H1 (cell line): ENCODE measurements around the gene ACAP3. TPM values are rescaled to one million over a fixed set of nuclear protein-coding genes. Genes with fewer than 3 reads are reported as not detected.

ENCODE experiments used
- HDAC2 ChIP-seq, 2 experiments: fragments of 300-600 bp in 1 of 2; sonication (generic) in 1 of 2; IDR thresholded peaks; 2 replicates each; pipeline ENCODE4 v1.6.1; 2011 to 2012; ENCODE audit warnings: low read depth in 2 of 2, low read length in 2 of 2, mild to moderate bottlenecking in 2 of 2, moderate library complexity in 2 of 2, borderline replicate concordance in 1 of 2, inconsistent platforms in 1 of 2
- SP2 ChIP-seq: IDR thresholded peaks from 2 replicates; pipeline ENCODE4 v1.6.1; 2012; ENCODE audit warnings: mild to moderate bottlenecking, low read length, inconsistent platforms
- polyA plus RNA-seq, 7 experiments: library from polyadenylated mRNA; depleted of rRNA in 3 of 7; stranded (reverse) in 5 of 7; unstranded in 2 of 7; fragments of >200 nt in 5 of 7; fragments of 200-250 nt in 2 of 7; gene quantifications; 1 replicate in 5 of 7; 2 replicates in 1 of 7; 4 replicates in 1 of 7; pipeline versions ENCODE4 v1.2.1 to v1.2.3, GENCODE V29; 2011 to 2013; ENCODE audit warnings: missing spikeins in 2 of 7, mixed read lengths in 2 of 7
- total RNA-seq: library from RNA; stranded (reverse); fragmentation: NEBNext Ultra II Directional; extraction: Animal tissue kit (Norgen Biotek cat#: 25700); gene quantifications from 2 replicates; pipeline ENCODE4 v1.2.1, GENCODE V29; 2021

Gene ACAP3
- total and polyA plus RNA-seq, 2 of the 8 experiments (the other 6 are each of a cell fraction or from before 2014, with no cell fraction given) = 14.8 to 28.3 TPM

DNA sequence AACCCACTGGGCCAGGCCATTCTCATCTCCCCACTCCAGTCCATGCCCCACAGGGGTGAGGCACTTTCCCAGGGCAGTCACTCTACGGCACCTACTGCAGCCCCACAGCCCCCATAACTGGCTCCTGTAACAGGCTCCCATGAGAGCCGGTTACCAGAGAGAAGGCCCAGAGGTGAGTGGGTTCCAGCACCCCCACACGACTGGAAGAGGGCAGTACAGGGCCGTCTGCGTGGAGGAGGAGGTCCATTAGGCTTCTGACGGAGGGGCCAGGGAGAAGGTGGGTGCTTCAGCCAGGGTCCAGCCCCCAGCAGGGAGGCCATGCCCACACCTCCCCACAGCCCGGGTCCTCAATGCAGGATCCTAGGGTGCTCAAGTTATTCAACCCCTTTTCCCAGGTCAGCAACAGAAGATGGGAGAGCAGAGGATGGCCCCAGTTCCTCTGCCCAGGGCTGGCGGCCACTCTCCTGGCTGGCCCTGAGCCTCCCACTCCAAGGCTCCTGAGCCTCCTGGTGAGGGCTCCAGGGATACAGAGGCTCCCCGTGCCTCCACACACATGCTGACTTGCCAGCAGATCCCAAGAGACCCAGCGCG is 1.6 kb downstream of the ACAP3 start (continued):
- TF ChIP-seq SP2 (no peak), HDAC2 (IDR thresholded peaks at IDR 0.05; ENCODE audit: borderline replicate concordance in 1 of 2, low read depth in 2 of 2, low read length in 2 of 2) (no peak)
